Activated CD4-positive, alpha-beta memory T cell treated with anti-CD3 and anti-CD28 coated beads for 36 hours (primary cell): ENCODE data around the gene CARM1. TPM values are rescaled to one million over a fixed set of nuclear protein-coding genes. Genes with fewer than 3 reads are reported as not detected.
"Not testable (repeated sequence)": the region's sequence is repeated elsewhere in the genome, so short reads cannot be mapped to it uniquely, and the experiment has no call there.

Experiments
- CTCF ChIA-PET: fragments of 350-600 bp; sonication (Branson Sonifier 250); formaldehyde crosslinking; loops from one replicate; lab custom pipeline; 2021; ENCODE audit warnings: antibody characterized with exemption, inconsistent platforms; lab: Charles Lee
- POLR2A ChIA-PET: fragments of 350-600 bp; sonication (Branson Sonifier 250); formaldehyde crosslinking; loops from one replicate; lab custom pipeline; 2021; ENCODE audit warnings: antibody characterized with exemption; lab: Charles Lee
- DNase-seq: peaks from one replicate; pipeline ENCODE4 v3.0.0-alpha.2; 2020
- H3K27ac Mint-ChIP-seq: one replicate; pipeline ENCODE4 v1.8.0; 2021; ENCODE audit warnings: mixed read lengths
- H3K27me3 Mint-ChIP-seq: one replicate; pipeline ENCODE4 v1.8.0; 2021; ENCODE audit warnings: mixed read lengths
- H3K36me3 Mint-ChIP-seq: one replicate; pipeline ENCODE4 v1.8.0; 2021; ENCODE audit warnings: mixed read lengths
- H3K4me1 Mint-ChIP-seq: one replicate; pipeline ENCODE4 v1.8.0; 2021; ENCODE audit warnings: low read depth, mixed read lengths
- H3K4me3 Mint-ChIP-seq: one replicate; pipeline ENCODE4 v1.8.0; 2021; ENCODE audit warnings: mild to moderate bottlenecking, mixed read lengths
- H3K9me3 Mint-ChIP-seq: one replicate; pipeline ENCODE4 v1.8.0; 2021; ENCODE audit warnings: mixed read lengths
- intact Hi-C: fragments of 100-400 bp; cut with micrococcal nuclease; formaldehyde crosslinking; loops from one replicate; pipeline ENCODE4 v1.15.1; 2023
- total RNA-seq, 2 experiments: library from RNA; stranded (reverse); gene quantifications; one replicate each; pipeline ENCODE4 v1.2.3, GENCODE V29; 2021

The CARM1 gene
- total RNA-seq, 2 experiments from 2014 or later = 75.0 to 78.3 TPM

GRCh38 chr19:10864538-10864899, 6.8 kb upstream of the CARM1 start:
- CTCF ChIA-PET = interaction anchor here (0.6 to 9.0 kb wide), 50 partner anchors 8 to 386 kb away, joined by 3 to 208 read pairs (median 4); partner anchors contain the start of genes DNM2, QTRT1, SMARCA4 and TMED1
- POLR2A ChIA-PET = interaction anchor here (0.6 to 1.7 kb wide), 3 partner anchors 10 to 147 kb away, joined by 4 to 7 read pairs (median 6); partner anchors contain the start of gene DNM2
- Mint-ChIP-seq H3K4me3 (no peak overlapping the region), H3K27ac (no peak overlapping the region), H3K36me3 (no peaks in the 10 kb centered on the region), H3K9me3 (no peaks in the 10 kb centered on the region), H3K4me1 (peaks cover 13% of the 10 kb centered on the region), H3K27me3 (no peaks in the 10 kb centered on the region)
- peak; percentile 91 for DNase-seq
- intact Hi-C loops = loop anchor here (1.0 kb wide), 1 partner anchor 147 kb away; no protein-coding TSS in a partner anchor

GRCh38 chr19:10866495-10866894, 4.9 kb upstream of the CARM1 start:
- CTCF ChIA-PET = interaction anchor here (1.5 to 9.0 kb wide), 3 partner anchors 10 to 148 kb away, joined by 3 to 208 read pairs (median 49); partner anchors contain the start of genes DNM2 and TMED1
- intact Hi-C loops = no loop called here
- Mint-ChIP-seq H3K4me1 (peaks cover 20% of the 10 kb centered on the region), H3K36me3 (no peaks in the 10 kb centered on the region), H3K4me3 (no peak overlapping the region), H3K9me3 (no peaks in the 10 kb centered on the region), H3K27ac (no peak overlapping the region), H3K27me3 (no peaks in the 10 kb centered on the region)
- POLR2A ChIA-PET = interaction anchor here (0.7 kb wide), 1 partner anchor 445 kb away, joined by 3 read pairs; no protein-coding TSS in a partner anchor
- no peak for DNase-seq

GRCh38 chr19:10868872-10869547, 2.3 kb upstream of the CARM1 start:
- H3K27ac Mint-ChIP-seq = peak overlapping the region; percentile 56
- H3K27me3 Mint-ChIP-seq = no peaks in the 10 kb centered on the region
- peaks cover 31% of the 10 kb centered on the region for H3K4me1 Mint-ChIP-seq
- no peaks in the 10 kb centered on the region for H3K36me3 Mint-ChIP-seq
- H3K9me3 Mint-ChIP-seq = no peaks in the 10 kb centered on the region
- DNase-seq = no peak
- POLR2A ChIA-PET = interaction anchor here (0.8 kb wide), 1 partner anchor 134 kb away, joined by 3 read pairs; no protein-coding TSS in a partner anchor
- peak overlapping the region; percentile 32 for H3K4me3 Mint-ChIP-seq
- intact Hi-C loops = no loop called here
- CTCF ChIA-PET = interaction anchor here (2.2 to 9.0 kb wide), 3 partner anchors 8 to 151 kb away, joined by 10 to 208 read pairs (median 21); partner anchors contain the start of gene DNM2

- POLR2A ChIA-PET = interaction anchor here (0.7 to 0.8 kb wide), 2 partner anchors 78 to 135 kb away, joined by 3 to 4 read pairs; no protein-coding TSS in a partner anchor
- not testable (repeated sequence) for H3K9me3 Mint-ChIP-seq, DNase-seq, H3K36me3 Mint-ChIP-seq, H3K27me3 Mint-ChIP-seq
- CTCF ChIA-PET = interaction anchor here (1.0 to 4.1 kb wide), 4 partner anchors 9 to 168 kb away, joined by 5 to 30 read pairs (median 14); partner anchors contain the start of genes DNM2 and TMED1
- Mint-ChIP-seq H3K27ac (peak overlapping the region; percentile 57), H3K4me3 (peak overlapping the region; percentile 78), H3K4me1 (peaks cover 25% of the 10 kb centered on the region)
- intact Hi-C loops = loop anchor here (2.0 to 5.0 kb wide), 4 partner anchors 33 to 225 kb away; partner anchors contain the start of genes SMARCA4 and TMED1
These were observed 1.5 kb upstream of the CARM1 start for GRCh38 chr19:10869872-10870311.

GRCh38 chr19:10870501-10870954, 825 bp upstream of the CARM1 start:
- H3K36me3 Mint-ChIP-seq = peaks cover 3% of the 10 kb centered on the region
- no peaks in the 10 kb centered on the region for H3K27me3 Mint-ChIP-seq
- H3K4me1 Mint-ChIP-seq = peaks cover 25% of the 10 kb centered on the region
- intact Hi-C loops = loop anchor here (2.0 to 5.0 kb wide), 4 partner anchors 34 to 224 kb away; partner anchors contain the start of genes SMARCA4 and TMED1
- POLR2A ChIA-PET = interaction anchor here (0.6 to 1.0 kb wide), 5 partner anchors 35 to 366 kb away, joined by 3 to 4 read pairs (median 3); partner anchors contain the start of gene TMED1
- CTCF ChIA-PET = interaction anchor here (0.5 to 4.1 kb wide), 17 partner anchors 9 to 570 kb away, joined by 3 to 30 read pairs (median 4); partner anchors contain the start of genes DNM2 and TMED1
- DNase-seq = no peak
- H3K9me3 Mint-ChIP-seq = no peaks in the 10 kb centered on the region
- peak overlapping the region; percentile 78 for H3K4me3 Mint-ChIP-seq
- H3K27ac Mint-ChIP-seq = peak overlapping the region; percentile 96

GRCh38 chr19:10871711-10872545, 575 bp downstream of the CARM1 start:
- intact Hi-C loops = loop anchor here (2.0 to 5.0 kb wide), 4 partner anchors 35 to 223 kb away; partner anchors contain the start of genes SMARCA4 and TMED1
- POLR2A ChIA-PET = interaction anchor here (1.0 to 1.1 kb wide), 3 partner anchors 112 to 218 kb away, joined by 3 to 4 read pairs (median 3); partner anchors contain the start of gene LDLR
- Mint-ChIP-seq H3K27me3 (no peaks in the 10 kb centered on the region), H3K27ac (peak overlapping the region; percentile 55), H3K9me3 (no peaks in the 10 kb centered on the region), H3K4me3 (peak overlapping the region; percentile 79), H3K36me3 (peaks cover 3% of the 10 kb centered on the region), H3K4me1 (peaks cover 29% of the 10 kb centered on the region)
- CTCF ChIA-PET = interaction anchor here (0.5 to 4.1 kb wide), 14 partner anchors 8 to 343 kb away, joined by 3 to 30 read pairs (median 3); partner anchors contain the start of genes DNM2 and LDLR
- DNase-seq = peak; percentile 37

GRCh38 chr19:10872546-10873107, 1.3 kb downstream of the CARM1 start:
- no peaks in the 10 kb centered on the region for H3K27me3 Mint-ChIP-seq
- H3K27ac Mint-ChIP-seq = peak overlapping the region; percentile 55
- intact Hi-C loops = loop anchor here (5.0 kb wide), 1 partner anchor 75 kb away; no protein-coding TSS in a partner anchor
- peak; percentile 50 for DNase-seq
- H3K4me1 Mint-ChIP-seq = peaks cover 33% of the 10 kb centered on the region
- peak overlapping the region; percentile 79 for H3K4me3 Mint-ChIP-seq
- ChIA-PET CTCF (interaction anchor here (0.9 to 4.1 kb wide), 10 partner anchors 8 to 217 kb away, joined by 3 to 30 read pairs (median 4); partner anchors contain the start of genes DNM2 and LDLR), POLR2A (interaction anchor here (1.1 kb wide), 2 partner anchors 171 to 217 kb away, joined by 3 to 4 read pairs; partner anchors contain the start of gene LDLR)
- peaks cover 3% of the 10 kb centered on the region for H3K36me3 Mint-ChIP-seq
- no peaks in the 10 kb centered on the region for H3K9me3 Mint-ChIP-seq

- Mint-ChIP-seq H3K9me3 (no peaks in the 10 kb centered on the region), H3K4me1 (peaks cover 39% of the 10 kb centered on the region), H3K36me3 (peaks cover 4% of the 10 kb centered on the region), H3K27ac (no peak overlapping the region), H3K27me3 (no peaks in the 10 kb centered on the region), H3K4me3 (no peak overlapping the region)
- POLR2A ChIA-PET = no interaction called here
- intact Hi-C loops = loop anchor here (5.0 kb wide), 1 partner anchor 77 kb away; no protein-coding TSS in a partner anchor
- CTCF ChIA-PET = interaction anchor here (2.0 kb wide), 1 partner anchor 10 kb away, joined by 10 read pairs; no protein-coding TSS in a partner anchor
- no peak for DNase-seq
These were observed 2.7 kb downstream of the CARM1 start for GRCh38 chr19:10874024-10874423.

GRCh38 chr19:10876459-10877240, 5.3 kb downstream of the CARM1 start:
- intact Hi-C loops = no loop called here
- CTCF ChIA-PET = interaction anchor here (1.7 to 2.7 kb wide), 2 partner anchors 13 to 16 kb away, joined by 3 to 16 read pairs; no protein-coding TSS in a partner anchor
- H3K4me3 Mint-ChIP-seq = no peak overlapping the region
- no peaks in the 10 kb centered on the region for H3K27me3 Mint-ChIP-seq
- no peaks in the 10 kb centered on the region for H3K9me3 Mint-ChIP-seq
- H3K27ac Mint-ChIP-seq = peak overlapping the region; percentile 52
- DNase-seq = peak; percentile 40
- H3K4me1 Mint-ChIP-seq = peaks cover 38% of the 10 kb centered on the region
- POLR2A ChIA-PET = no interaction called here
- peaks cover 9% of the 10 kb centered on the region for H3K36me3 Mint-ChIP-seq

- POLR2A ChIA-PET = not testable (repeated sequence)
These were observed 6.3 kb downstream of the CARM1 start for GRCh38 chr19:10877608-10878007.

More at GRCh38 chr19:10877608-10878007, 6.3 kb downstream of the CARM1 start:
- not testable (repeated sequence) for H3K9me3 Mint-ChIP-seq, DNase-seq, H3K36me3 Mint-ChIP-seq, H3K27me3 Mint-ChIP-seq, H3K4me3 Mint-ChIP-seq
- H3K4me1 Mint-ChIP-seq = peaks cover 36% of the 10 kb centered on the region
- intact Hi-C loops = loop anchor here (2.0 kb wide), 1 partner anchor 51 kb away; the partner anchor contains the start of genes TIMM29 and YIPF2
- CTCF ChIA-PET = interaction anchor here (1.3 to 2.7 kb wide), 3 partner anchors 13 to 59 kb away, joined by 3 to 16 read pairs (median 4); no protein-coding TSS in a partner anchor
- peak overlapping the region; percentile 81 for H3K27ac Mint-ChIP-seq
